ENCODE data around the gene PNPLA7.

Gene PNPLA7

DNA sequence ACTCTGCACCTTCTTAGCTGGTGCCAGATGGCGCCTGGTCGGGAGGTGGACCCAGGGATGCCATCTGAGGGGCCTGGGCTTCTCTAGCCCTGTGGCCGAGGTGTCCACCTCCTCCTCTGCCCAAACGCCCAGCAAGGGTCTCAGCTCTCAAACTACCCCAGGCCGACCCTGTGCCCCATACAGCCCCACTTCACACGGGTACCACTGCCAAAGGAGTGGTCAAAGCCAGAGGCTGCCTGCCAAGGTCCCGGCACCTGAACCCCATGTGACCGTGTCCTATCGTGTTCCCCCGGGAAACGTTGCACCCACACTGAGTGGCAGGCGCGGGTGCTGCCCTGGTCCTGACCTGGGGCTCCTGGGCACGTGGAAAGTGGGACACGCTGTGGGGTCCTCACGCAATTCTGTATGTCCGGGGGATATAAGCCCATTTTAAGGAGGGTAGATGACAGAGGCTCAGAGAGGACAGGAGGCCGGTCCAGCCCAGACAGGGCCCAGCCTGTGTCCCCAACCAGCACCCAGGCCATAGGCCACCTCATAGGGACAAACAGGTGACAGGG lies 111.0 kb downstream of the PNPLA7 start:
- Histone ChIP-seq H3K27me3 (ENCODE audit: control insufficient read depth in 2 of 2, insufficient read depth in 2 of 2, low read length in 2 of 2) (no peaks in the 10 kb centered on the region), H3K4me3 (ENCODE audit: low read length in 2 of 2) (peak overlapping the region; percentile 26), H3K36me3 (ENCODE audit: control insufficient read depth in 2 of 2, insufficient read depth in 2 of 2, low read length in 2 of 2) (no peaks in the 10 kb centered on the region), H3K9me3 (ENCODE audit: control insufficient read depth in 2 of 2, low read length in 2 of 2) (no peaks in the 10 kb centered on the region), H3K9ac (ENCODE audit: low read depth in 1 of 2, low read length in 2 of 2) (peak overlapping the region in 1 of 2 donors; percentile 2), H3K27ac (ENCODE audit: low read depth in 2 of 2, low read length in 2 of 2) (peak overlapping the region in 1 of 2 donors; percentile 20), H3K4me1 (ENCODE audit: control insufficient read depth in 2 of 2, insufficient read depth in 2 of 2, low read length in 2 of 2) (peaks cover 24 to 36% of the 10 kb centered on the region in 2 donors)

- Histone ChIP-seq H3K27ac (ENCODE audit: low read depth in 2 of 2, low read length in 2 of 2) (peak overlapping the region in 1 of 2 donors; percentile 20), H3K4me3 (ENCODE audit: low read length in 2 of 2) (no peak overlapping the region), H3K36me3 (ENCODE audit: control insufficient read depth in 2 of 2, insufficient read depth in 2 of 2, low read length in 2 of 2) (no peaks in the 10 kb centered on the region), H3K4me1 (ENCODE audit: control insufficient read depth in 2 of 2, insufficient read depth in 2 of 2, low read length in 2 of 2) (peaks cover 24 to 36% of the 10 kb centered on the region in 2 donors), H3K27me3 (ENCODE audit: control insufficient read depth in 2 of 2, insufficient read depth in 2 of 2, low read length in 2 of 2) (no peaks in the 10 kb centered on the region), H3K9ac (ENCODE audit: low read depth in 1 of 2, low read length in 2 of 2) (peak overlapping the region in 1 of 2 donors; percentile 2), H3K9me3 (ENCODE audit: control insufficient read depth in 2 of 2, low read length in 2 of 2) (no peaks in the 10 kb centered on the region)
Measured at GRCh38 chr9:137438591-137439157, 111.5 kb downstream of the PNPLA7 start.

- Histone ChIP-seq H3K4me1 (ENCODE audit: control insufficient read depth in 2 of 2, insufficient read depth in 2 of 2, low read length in 2 of 2) (peaks cover 24 to 36% of the 10 kb centered on the region in 2 donors), H3K36me3 (ENCODE audit: control insufficient read depth in 2 of 2, insufficient read depth in 2 of 2, low read length in 2 of 2) (no peaks in the 10 kb centered on the region), H3K9me3 (ENCODE audit: control insufficient read depth in 2 of 2, low read length in 2 of 2) (no peaks in the 10 kb centered on the region), H3K9ac (ENCODE audit: low read depth in 1 of 2, low read length in 2 of 2) (peak overlapping the region in 1 of 2 donors; percentile 48), H3K27me3 (ENCODE audit: control insufficient read depth in 2 of 2, insufficient read depth in 2 of 2, low read length in 2 of 2) (no peaks in the 10 kb centered on the region), H3K27ac (ENCODE audit: low read depth in 2 of 2, low read length in 2 of 2) (peak overlapping the region; percentile 56 to 74), H3K4me3 (ENCODE audit: low read length in 2 of 2) (peak overlapping the region in 1 of 2 donors; percentile 20)
Measured at GRCh38 chr9:137437691-137438590, 112.3 kb downstream of the PNPLA7 start.

DNA sequence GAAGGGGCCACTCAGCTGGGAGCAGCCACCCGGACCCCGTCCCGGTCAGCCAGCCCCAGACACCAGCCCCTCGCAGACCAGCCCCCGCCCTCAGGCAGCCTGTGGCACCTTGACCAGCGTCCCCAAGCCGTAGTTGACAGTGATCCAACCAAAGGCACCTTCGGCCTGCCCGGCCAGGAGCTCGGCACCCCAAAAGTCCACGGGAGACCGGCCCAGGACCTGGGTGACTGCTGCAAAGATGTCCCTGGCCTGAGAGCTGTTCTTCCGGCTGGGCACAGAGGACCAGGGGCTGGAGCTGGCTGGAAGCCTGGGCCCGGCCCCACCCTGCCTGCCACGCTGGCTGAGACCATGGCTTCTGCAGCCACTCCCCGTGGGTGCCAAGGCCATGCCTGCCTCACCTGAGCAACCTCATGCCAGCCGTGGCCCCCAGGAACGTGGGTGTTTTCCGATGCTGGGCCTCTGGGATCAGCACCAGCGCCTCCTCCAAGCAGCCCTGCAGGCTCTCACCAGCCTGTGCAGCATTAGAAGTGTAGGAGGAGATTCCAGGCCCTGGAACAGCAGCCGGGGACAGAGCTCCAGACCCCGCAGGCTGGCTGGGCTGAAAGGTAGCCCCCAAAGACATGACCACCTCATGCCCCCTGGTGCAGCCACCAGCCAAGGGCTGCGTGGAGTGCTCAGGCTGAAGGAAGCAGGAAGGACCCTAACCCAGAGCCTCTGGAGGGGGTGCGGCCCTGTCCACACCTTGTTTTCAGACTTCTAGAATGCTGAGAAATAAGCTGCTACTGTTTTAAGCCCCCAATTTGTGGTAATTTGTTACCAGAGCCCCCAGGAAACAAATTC lies 113.2 kb downstream of the PNPLA7 start:
- no peaks in the 10 kb centered on the region for H3K9me3 ChIP-seq (ENCODE audit: control insufficient read depth in 2 of 2, low read length in 2 of 2)
- peak overlapping the region in 1 of 2 donors; percentile 53 for H3K4me3 ChIP-seq (ENCODE audit: low read length in 2 of 2)
- peaks cover 24 to 36% of the 10 kb centered on the region in 2 donors for H3K4me1 ChIP-seq (ENCODE audit: control insufficient read depth in 2 of 2, insufficient read depth in 2 of 2, low read length in 2 of 2)
- H3K9ac ChIP-seq (ENCODE audit: low read depth in 1 of 2, low read length in 2 of 2), result peak overlapping the region in 1 of 2 donors; percentile 77
- no peaks in the 10 kb centered on the region for H3K36me3 ChIP-seq (ENCODE audit: control insufficient read depth in 2 of 2, insufficient read depth in 2 of 2, low read length in 2 of 2)
- H3K27ac ChIP-seq (ENCODE audit: low read depth in 2 of 2, low read length in 2 of 2), result peak overlapping the region; percentile 56 to 74
- no peaks in the 10 kb centered on the region for H3K27me3 ChIP-seq (ENCODE audit: control insufficient read depth in 2 of 2, insufficient read depth in 2 of 2, low read length in 2 of 2)

DNA sequence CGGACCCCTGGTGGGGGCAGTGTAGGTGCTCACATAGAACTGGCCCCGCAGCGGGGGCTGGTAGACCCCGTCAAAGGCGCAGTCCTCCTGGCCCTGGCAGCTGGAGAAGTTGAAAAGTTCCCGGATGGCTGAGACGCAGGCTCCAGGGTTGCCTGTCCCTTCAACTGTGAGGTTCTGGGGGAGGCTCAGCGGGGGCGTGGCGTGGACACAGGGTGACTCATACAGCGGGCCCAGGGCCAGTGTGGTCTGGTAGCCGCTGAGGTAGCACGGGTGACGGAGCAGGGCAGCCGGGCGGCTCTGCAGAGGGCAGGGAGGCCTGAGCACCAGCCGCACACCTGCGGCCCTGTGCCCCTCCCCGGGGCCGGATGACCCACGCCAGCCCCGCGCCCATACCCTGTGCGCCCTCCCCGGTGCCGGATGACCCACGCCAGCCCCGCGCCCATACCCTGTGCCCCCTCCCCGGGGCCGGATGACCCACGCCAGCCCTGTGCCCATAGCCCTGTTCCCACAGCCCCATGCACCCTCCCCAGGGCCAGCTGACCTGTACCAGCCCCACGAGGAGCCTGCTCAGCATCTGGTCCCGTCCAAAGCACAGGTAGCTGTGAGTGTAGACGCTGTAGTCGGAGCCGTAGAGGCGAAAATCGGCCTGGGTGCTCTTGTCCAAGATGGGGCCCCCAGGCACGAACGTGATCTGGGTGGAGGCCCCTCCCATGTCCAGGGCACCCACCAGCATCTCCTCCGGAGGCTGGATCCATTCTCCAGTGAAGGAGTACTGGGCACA lies 114.0 kb downstream of the PNPLA7 start:
- Histone ChIP-seq H3K36me3 (ENCODE audit: control insufficient read depth in 2 of 2, insufficient read depth in 2 of 2, low read length in 2 of 2) (no peaks in the 10 kb centered on the region), H3K9ac (ENCODE audit: low read depth in 1 of 2, low read length in 2 of 2) (peak overlapping the region in 1 of 2 donors; percentile 77), H3K27me3 (ENCODE audit: control insufficient read depth in 2 of 2, insufficient read depth in 2 of 2, low read length in 2 of 2) (no peaks in the 10 kb centered on the region), H3K9me3 (ENCODE audit: control insufficient read depth in 2 of 2, low read length in 2 of 2) (no peaks in the 10 kb centered on the region), H3K4me1 (ENCODE audit: control insufficient read depth in 2 of 2, insufficient read depth in 2 of 2, low read length in 2 of 2) (peaks cover 24 to 36% of the 10 kb centered on the region in 2 donors), H3K27ac (ENCODE audit: low read depth in 2 of 2, low read length in 2 of 2) (peak overlapping the region; percentile 56 to 74), H3K4me3 (ENCODE audit: low read length in 2 of 2) (peak overlapping the region; percentile 37 to 53)

- Histone ChIP-seq H3K27ac (ENCODE audit: low read depth in 2 of 2, low read length in 2 of 2) (peak overlapping the region; percentile 56 to 74), H3K27me3 (ENCODE audit: control insufficient read depth in 2 of 2, insufficient read depth in 2 of 2, low read length in 2 of 2) (no peaks in the 10 kb centered on the region), H3K9me3 (ENCODE audit: control insufficient read depth in 2 of 2, low read length in 2 of 2) (no peaks in the 10 kb centered on the region), H3K4me1 (ENCODE audit: control insufficient read depth in 2 of 2, insufficient read depth in 2 of 2, low read length in 2 of 2) (peaks cover 24 to 36% of the 10 kb centered on the region in 2 donors), H3K4me3 (ENCODE audit: low read length in 2 of 2) (no peak overlapping the region), H3K36me3 (ENCODE audit: control insufficient read depth in 2 of 2, insufficient read depth in 2 of 2, low read length in 2 of 2) (no peaks in the 10 kb centered on the region), H3K9ac (ENCODE audit: low read depth in 1 of 2, low read length in 2 of 2) (peak overlapping the region in 1 of 2 donors; percentile 77)
Measured at GRCh38 chr9:137435381-137435891, 114.8 kb downstream of the PNPLA7 start.

GRCh38 chr9:137434498-137435380 lies 115.5 kb downstream of the PNPLA7 start:
- no peak overlapping the region for H3K27ac ChIP-seq (ENCODE audit: low read depth in 2 of 2, low read length in 2 of 2)
- H3K4me3 ChIP-seq (ENCODE audit: low read length in 2 of 2), result no peak overlapping the region
- no peaks in the 10 kb centered on the region for H3K27me3 ChIP-seq (ENCODE audit: control insufficient read depth in 2 of 2, insufficient read depth in 2 of 2, low read length in 2 of 2)
- no peak overlapping the region for H3K9ac ChIP-seq (ENCODE audit: low read depth in 1 of 2, low read length in 2 of 2)
- H3K4me1 ChIP-seq (ENCODE audit: control insufficient read depth in 2 of 2, insufficient read depth in 2 of 2, low read length in 2 of 2), result peaks cover 24 to 41% of the 10 kb centered on the region in 2 donors
- H3K9me3 ChIP-seq (ENCODE audit: control insufficient read depth in 2 of 2, low read length in 2 of 2), result no peaks in the 10 kb centered on the region
- H3K36me3 ChIP-seq (ENCODE audit: control insufficient read depth in 2 of 2, insufficient read depth in 2 of 2, low read length in 2 of 2), result no peaks in the 10 kb centered on the region

DNA sequence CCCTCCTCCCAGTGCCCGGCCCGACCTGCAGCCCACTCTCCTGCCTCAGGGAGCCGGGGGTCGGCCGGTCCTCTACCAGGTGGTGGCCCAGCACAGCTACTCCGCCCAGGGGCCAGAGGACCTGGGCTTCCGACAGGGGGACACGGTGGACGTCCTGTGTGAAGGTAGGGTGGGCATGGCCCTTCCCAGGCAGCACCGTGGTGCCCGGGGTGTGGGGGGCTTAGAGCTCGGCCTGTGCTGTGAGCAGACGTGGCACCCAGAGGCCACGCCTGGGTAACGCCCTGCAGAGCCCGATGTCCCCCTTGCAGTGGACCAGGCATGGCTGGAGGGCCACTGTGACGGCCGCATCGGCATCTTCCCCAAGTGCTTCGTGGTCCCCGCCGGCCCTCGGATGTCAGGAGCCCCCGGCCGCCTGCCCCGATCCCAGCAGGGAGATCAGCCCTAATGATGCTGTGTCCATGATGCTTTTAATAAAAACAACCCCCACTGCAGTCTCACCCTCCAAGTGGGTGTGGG lies 116.2 kb downstream of the PNPLA7 start:
- no peaks in the 10 kb centered on the region for H3K9me3 ChIP-seq (ENCODE audit: control insufficient read depth in 2 of 2, low read length in 2 of 2)
- H3K4me1 ChIP-seq (ENCODE audit: control insufficient read depth in 2 of 2, insufficient read depth in 2 of 2, low read length in 2 of 2), result peaks cover 24 to 36% of the 10 kb centered on the region in 2 donors
- no peaks in the 10 kb centered on the region for H3K36me3 ChIP-seq (ENCODE audit: control insufficient read depth in 2 of 2, insufficient read depth in 2 of 2, low read length in 2 of 2)
- H3K27ac ChIP-seq (ENCODE audit: low read depth in 2 of 2, low read length in 2 of 2), result no peak overlapping the region
- H3K4me3 ChIP-seq (ENCODE audit: low read length in 2 of 2), result no peak overlapping the region
- H3K9ac ChIP-seq (ENCODE audit: low read depth in 1 of 2, low read length in 2 of 2), result no peak overlapping the region
- no peaks in the 10 kb centered on the region for H3K27me3 ChIP-seq (ENCODE audit: control insufficient read depth in 2 of 2, insufficient read depth in 2 of 2, low read length in 2 of 2)
